ENCODE measurements around the gene MAPK1. TPM values are rescaled to one million over a fixed set of nuclear protein-coding genes. Genes with fewer than 3 reads are reported as not detected.

MAPK1 gene
- total RNA-seq, 5 donors from 2014 or later (not counting 1 experiment from before 2014, with no cell fraction given): 85.0 to 114 (median 110) TPM

GRCh38 chr22:21709688-21710087 is 157.8 kb downstream of the MAPK1 start:
- no peaks in the 10 kb centered on the region for H3K27me3 Mint-ChIP-seq
- H3K9me3 Mint-ChIP-seq: no peaks in the 10 kb centered on the region
- peaks cover 2% of the 10 kb centered on the region for H3K36me3 Mint-ChIP-seq
- ATAC-seq (replicated peaks in 1 of 4) (no peak), DNase-seq (no peak)
- H3K9me3 ChIP-seq: no peaks in the 10 kb centered on the region
- H3K27ac ChIP-seq (ENCODE audit: low read length): no peak overlapping the region
- H3K36me3 ChIP-seq (ENCODE audit: control insufficient read depth in 2 of 2, extremely low read depth in 1 of 2, insufficient read depth in 1 of 2, low read length in 1 of 2): peaks cover 0 to 14% of the 10 kb centered on the region in 2 donors
- no peak overlapping the region for H3K4me3 ChIP-seq (ENCODE audit: control insufficient read depth in 1 of 2, extremely low read depth in 1 of 2, low read length in 1 of 2)
- no peak overlapping the region for H3K27ac Mint-ChIP-seq
- 84% methylated on average over 8 of the region's 8 CpGs for WGBS (ENCODE audit: insufficient coverage)
- H3K4me3 Mint-ChIP-seq: no peak overlapping the region
- CTCF ChIA-PET: interaction anchor here in 1 of 2 donors (1.2 kb wide), 1 partner anchor 26 kb away, joined by 3 read pairs; no protein-coding TSS in a partner anchor
- H3K27me3 ChIP-seq (replicated peaks in 1 of 2; ENCODE audit: control insufficient read depth in 2 of 2, extremely low read depth in 1 of 2, insufficient read depth in 2 of 2, low read length in 1 of 2): no peaks in the 10 kb centered on the region
- H3K4me1 Mint-ChIP-seq: peaks cover 7 to 8% (median 7%) of the 10 kb centered on the region in 3 donors
- H3K4me1 ChIP-seq (ENCODE audit: control insufficient read depth in 1 of 2, extremely low read depth in 1 of 2, insufficient read depth in 2 of 2, low read length in 2 of 2): peaks cover 0 to 4% of the 10 kb centered on the region in 2 experiments
- POLR2A ChIA-PET: no interaction called here

- no peak overlapping the region for H3K27ac Mint-ChIP-seq
- ATAC-seq (replicated peaks in 1 of 4) (no peak), DNase-seq (no peak)
- no peaks in the 10 kb centered on the region for H3K27me3 Mint-ChIP-seq
- no peaks in the 10 kb centered on the region for H3K9me3 ChIP-seq
- H3K4me3 ChIP-seq (ENCODE audit: control insufficient read depth in 1 of 2, extremely low read depth in 1 of 2, low read length in 1 of 2): no peak overlapping the region
- H3K27ac ChIP-seq (ENCODE audit: low read length): no peak overlapping the region
- 87% methylated on average over 5 of the region's 6 CpGs for WGBS (ENCODE audit: insufficient coverage)
- H3K4me1 ChIP-seq (ENCODE audit: control insufficient read depth in 1 of 2, extremely low read depth in 1 of 2, insufficient read depth in 2 of 2, low read length in 2 of 2): peaks cover 0 to 4% of the 10 kb centered on the region in 2 experiments
- no peaks in the 10 kb centered on the region for H3K9me3 Mint-ChIP-seq
- peaks cover 7 to 8% (median 7%) of the 10 kb centered on the region in 3 donors for H3K4me1 Mint-ChIP-seq
- H3K36me3 Mint-ChIP-seq: peaks cover 2% of the 10 kb centered on the region
- peaks cover 0 to 15% of the 10 kb centered on the region in 2 donors for H3K36me3 ChIP-seq (ENCODE audit: control insufficient read depth in 2 of 2, extremely low read depth in 1 of 2, insufficient read depth in 1 of 2, low read length in 1 of 2)
- CTCF ChIA-PET: no interaction called here
- no peaks in the 10 kb centered on the region for H3K27me3 ChIP-seq (replicated peaks in 1 of 2; ENCODE audit: control insufficient read depth in 2 of 2, extremely low read depth in 1 of 2, insufficient read depth in 2 of 2, low read length in 1 of 2)
- H3K4me3 Mint-ChIP-seq: no peak overlapping the region
- POLR2A ChIA-PET: no interaction called here
These were observed 158.5 kb downstream of the MAPK1 start for GRCh38 chr22:21708960-21709359.

- H3K4me1 ChIP-seq (ENCODE audit: control insufficient read depth in 1 of 2, extremely low read depth in 1 of 2, insufficient read depth in 2 of 2, low read length in 2 of 2): no peaks in the 10 kb centered on the region
- no peaks in the 10 kb centered on the region for H3K27me3 ChIP-seq (replicated peaks in 1 of 2; ENCODE audit: control insufficient read depth in 2 of 2, extremely low read depth in 1 of 2, insufficient read depth in 2 of 2, low read length in 1 of 2)
- Mint-ChIP-seq H3K27ac (no peak overlapping the region), H3K4me3 (no peak overlapping the region), H3K36me3 (peaks cover 2% of the 10 kb centered on the region), H3K4me1 (no peaks in the 10 kb centered on the region), H3K9me3 (no peaks in the 10 kb centered on the region), H3K27me3 (no peaks in the 10 kb centered on the region)
- no peaks in the 10 kb centered on the region for H3K9me3 ChIP-seq
- POLR2A ChIA-PET: interaction anchor here in 1 of 2 donors (0.6 kb wide), 1 partner anchor 959 kb away, joined by 4 read pairs; no protein-coding TSS in a partner anchor
- H3K27ac ChIP-seq (ENCODE audit: low read length): no peak overlapping the region
- CTCF ChIA-PET: no interaction called here
- peaks cover 0 to 23% of the 10 kb centered on the region in 2 donors for H3K36me3 ChIP-seq (ENCODE audit: control insufficient read depth in 2 of 2, extremely low read depth in 1 of 2, insufficient read depth in 1 of 2, low read length in 1 of 2)
- H3K4me3 ChIP-seq (ENCODE audit: control insufficient read depth in 1 of 2, extremely low read depth in 1 of 2, low read length in 1 of 2): no peak overlapping the region
- no peak for DNase-seq
- WGBS (ENCODE audit: insufficient coverage): 97% methylated on average over 2 of the region's 3 CpGs
- ATAC-seq (replicated peaks in 1 of 4): no peak
These were observed 159.8 kb downstream of the MAPK1 start for GRCh38 chr22:21707677-21708076.

Other genes starting within 250 kb of the MAPK1 start
- gene YDJC, start 237.6 kb downstream of the MAPK1 start, total RNA-seq: 10 to 100 TPM; 28.3 to 69.2 (median 62.2) TPM
- gene CCDC116, start 234.9 kb downstream of the MAPK1 start, total RNA-seq: under 1 TPM in 4 of 5 donors, not detected in 1; 0.16 to 0.79 (median 0.66) TPM
- gene SDF2L1, start 225.3 kb downstream of the MAPK1 start, total RNA-seq: 10 to 100 TPM; 22.1 to 55.4 (median 50.2) TPM
- 10 to 100 TPM; 72.0 to 82.5 (median 79.4) TPM for gene PPIL2, start 201.6 kb downstream of the MAPK1 start, total RNA-seq
- 10 to 100 TPM in 2 of 5 donors, 1 to 10 TPM in 3; 8.2 to 12.6 (median 9.9) TPM for gene YPEL1, start 131.9 kb downstream of the MAPK1 start, total RNA-seq
- 10 to 100 TPM; 18.7 to 29.9 (median 24.4) TPM for gene PPM1F, start 85.2 kb upstream of the MAPK1 start, total RNA-seq
- 10 to 100 TPM; 58.9 to 90.6 (median 65.9) TPM for gene TOP3B, start 115.1 kb upstream of the MAPK1 start, total RNA-seq

Measured in T-cell (primary cell).